AG08395 (cell line): ENCODE results near the gene RHEX.

Source experiments
- DNase-seq: peaks from one replicate; pipeline ENCODE4 v3.0.0; 2012; ENCODE audit warnings: mixed read lengths, low spot score

Gene RHEX

GRCh38 chr1:206094024-206094423, 41.1 kb downstream of the RHEX start:
- DNase-seq = no peak

- DNase-seq = no peak
Measured at GRCh38 chr1:206097381-206097780, 44.4 kb downstream of the RHEX start.

- DNase-seq = no peak
Measured at GRCh38 chr1:206098242-206098919, 45.4 kb downstream of the RHEX start.

- no peak for DNase-seq
Measured at GRCh38 chr1:206100226-206100815, 47.3 kb downstream of the RHEX start.

- no peak for DNase-seq
Measured at GRCh38 chr1:206101351-206102045, 48.5 kb downstream of the RHEX start.

GRCh38 chr1:206102292-206102936, 49.4 kb downstream of the RHEX start:
- no peak for DNase-seq

GRCh38 chr1:206103979-206104378, 51.0 kb downstream of the RHEX start:
- DNase-seq = no peak

GRCh38 chr1:206105464-206105995, 52.6 kb downstream of the RHEX start:
- no peak for DNase-seq

GRCh38 chr1:206106328-206107167, 53.6 kb downstream of the RHEX start:
- DNase-seq = peak; percentile 93

- no peak for DNase-seq
Measured at GRCh38 chr1:206107168-206107544, 54.2 kb downstream of the RHEX start.

- DNase-seq = no peak
Measured at GRCh38 chr1:206108635-206109034, 55.7 kb downstream of the RHEX start.

GRCh38 chr1:206109718-206110117, 56.7 kb downstream of the RHEX start:
- no peak for DNase-seq

- DNase-seq = no peak
Measured at GRCh38 chr1:206110161-206110560, 57.2 kb downstream of the RHEX start.

GRCh38 chr1:206110820-206111219, 57.8 kb downstream of the RHEX start:
- no peak for DNase-seq

- DNase-seq = no peak
Measured at GRCh38 chr1:206111271-206111927, 58.4 kb downstream of the RHEX start.

GRCh38 chr1:206112600-206113301, 59.8 kb downstream of the RHEX start:
- DNase-seq = no peak

GRCh38 chr1:206114692-206115640, 62.0 kb downstream of the RHEX start:
- no peak for DNase-seq

GRCh38 chr1:206115791-206116190, 62.8 kb downstream of the RHEX start:
- no peak for DNase-seq

GRCh38 chr1:206116191-206116872, 63.4 kb downstream of the RHEX start:
- DNase-seq = no peak
